Mesendoderm (in vitro differentiated cells): ENCODE data around the gene TUBD1. TPM values are rescaled to one million over a fixed set of nuclear protein-coding genes. Genes with fewer than 3 reads are reported as not detected.
"Not testable (repeated sequence)": the region's sequence is repeated elsewhere in the genome, so short reads cannot be mapped to it uniquely, and the experiment has no call there.

ENCODE experiments used
- DNase-seq: peaks from one replicate; pipeline ENCODE4 v3.0.0; 2013
- H2AK5ac ChIP-seq: 2 replicates; pipeline ENCODE4 v1.6.1; 2013; ENCODE audit warnings: low read length, inconsistent platforms
- H2BK120ac ChIP-seq: 2 replicates; pipeline ENCODE4 v1.6.1; 2013; ENCODE audit warnings: low read depth, mild to moderate bottlenecking, low read length, moderate library complexity, mixed read lengths
- H2BK15ac ChIP-seq: replicated peaks from 2 replicates; pipeline ENCODE4 v1.6.1; 2013; ENCODE audit warnings: low read depth, mild to moderate bottlenecking, moderate library complexity
- H2BK5ac ChIP-seq: 2 replicates; pipeline ENCODE4 v1.6.1; 2013; ENCODE audit warnings: low read length, inconsistent platforms
- H3K18ac ChIP-seq: 2 replicates; pipeline ENCODE4 v1.6.1; 2013; ENCODE audit warnings: mild to moderate bottlenecking, low read length, mixed read lengths
- H3K23ac ChIP-seq: one replicate; pipeline ENCODE4 v1.6.1; 2013; ENCODE audit warnings: low read length
- H3K27ac ChIP-seq: 2 replicates; pipeline ENCODE4 v1.5.1; 2013; ENCODE audit warnings: low read depth, mild to moderate bottlenecking, inconsistent platforms, low read length, moderate library complexity
- H3K27me3 ChIP-seq: 2 replicates; pipeline ENCODE4 v1.6.1; 2013; ENCODE audit warnings: low read length, control low read depth, mild to moderate bottlenecking, inconsistent platforms; ENCODE audit not compliant: insufficient read depth, poor library complexity
- H3K36me3 ChIP-seq: 2 replicates; pipeline ENCODE4 v1.6.1; 2013; ENCODE audit warnings: low read length, inconsistent platforms; ENCODE audit not compliant: control insufficient read depth, insufficient read depth
- H3K4ac ChIP-seq: one replicate; pipeline ENCODE4 v1.6.1; 2013; ENCODE audit warnings: low read depth, mild to moderate bottlenecking, low read length, moderate library complexity
- H3K4me1 ChIP-seq: 2 replicates; pipeline ENCODE4 v1.6.1; 2013; ENCODE audit warnings: low read depth, low read length, inconsistent platforms; ENCODE audit not compliant: control insufficient read depth
- H3K4me2 ChIP-seq: 2 replicates; pipeline ENCODE4 v1.6.1; 2013; ENCODE audit warnings: low read length
- H3K4me3 ChIP-seq: 2 replicates; pipeline ENCODE4 v1.5.1; 2013; ENCODE audit warnings: mild to moderate bottlenecking, low read length
- H3K56ac ChIP-seq: one replicate; pipeline ENCODE4 v1.6.1; 2013; ENCODE audit warnings: low read length
- H3K79me1 ChIP-seq: 2 replicates; pipeline ENCODE4 v1.6.1; 2013; ENCODE audit warnings: low read length, inconsistent platforms
- H3K79me2 ChIP-seq: 2 replicates; pipeline ENCODE4 v1.6.1; 2013; ENCODE audit warnings: mild to moderate bottlenecking, low read length; ENCODE audit not compliant: control insufficient read depth, insufficient read depth
- H3K9ac ChIP-seq: 2 replicates; pipeline ENCODE4 v1.6.1; 2013; ENCODE audit warnings: low read length, inconsistent platforms
- H4K5ac ChIP-seq: one replicate; pipeline ENCODE4 v1.6.1; 2013; ENCODE audit warnings: low read length
- H4K8ac ChIP-seq: one replicate; pipeline ENCODE4 v1.6.1; 2013; ENCODE audit warnings: low read depth, mild to moderate bottlenecking, control low read depth, low read length, moderate library complexity
- WGBS: extraction: QIAGEN DNeasy Blood & Tissue Kit; methylation state at CpG from one replicate; pipeline ENCODE4 v1.1.7; 2013; ENCODE audit warnings: low lambda C conversion rate, missing lambda C conversion rate; ENCODE audit not compliant: insufficient coverage; ENCODE audit errors: extremely low coverage; 5-methylcytosine and 5-hydroxymethylcytosine counted together
- polyA plus RNA-seq, 2 experiments: library from polyadenylated mRNA; stranded (reverse); fragments of 200-250 nt; gene quantifications; one replicate each; pipeline ENCODE4 v1.2.3, GENCODE V29; 2013

Gene TUBD1, protein sequence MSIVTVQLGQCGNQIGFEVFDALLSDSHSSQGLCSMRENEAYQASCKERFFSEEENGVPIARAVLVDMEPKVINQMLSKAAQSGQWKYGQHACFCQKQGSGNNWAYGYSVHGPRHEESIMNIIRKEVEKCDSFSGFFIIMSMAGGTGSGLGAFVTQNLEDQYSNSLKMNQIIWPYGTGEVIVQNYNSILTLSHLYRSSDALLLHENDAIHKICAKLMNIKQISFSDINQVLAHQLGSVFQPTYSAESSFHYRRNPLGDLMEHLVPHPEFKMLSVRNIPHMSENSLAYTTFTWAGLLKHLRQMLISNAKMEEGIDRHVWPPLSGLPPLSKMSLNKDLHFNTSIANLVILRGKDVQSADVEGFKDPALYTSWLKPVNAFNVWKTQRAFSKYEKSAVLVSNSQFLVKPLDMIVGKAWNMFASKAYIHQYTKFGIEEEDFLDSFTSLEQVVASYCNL
- polyA plus RNA-seq (2013, experiment 1 of 2) = 14.9 TPM
- 15.1 TPM for polyA plus RNA-seq (2013, experiment 2 of 2)

DNA sequence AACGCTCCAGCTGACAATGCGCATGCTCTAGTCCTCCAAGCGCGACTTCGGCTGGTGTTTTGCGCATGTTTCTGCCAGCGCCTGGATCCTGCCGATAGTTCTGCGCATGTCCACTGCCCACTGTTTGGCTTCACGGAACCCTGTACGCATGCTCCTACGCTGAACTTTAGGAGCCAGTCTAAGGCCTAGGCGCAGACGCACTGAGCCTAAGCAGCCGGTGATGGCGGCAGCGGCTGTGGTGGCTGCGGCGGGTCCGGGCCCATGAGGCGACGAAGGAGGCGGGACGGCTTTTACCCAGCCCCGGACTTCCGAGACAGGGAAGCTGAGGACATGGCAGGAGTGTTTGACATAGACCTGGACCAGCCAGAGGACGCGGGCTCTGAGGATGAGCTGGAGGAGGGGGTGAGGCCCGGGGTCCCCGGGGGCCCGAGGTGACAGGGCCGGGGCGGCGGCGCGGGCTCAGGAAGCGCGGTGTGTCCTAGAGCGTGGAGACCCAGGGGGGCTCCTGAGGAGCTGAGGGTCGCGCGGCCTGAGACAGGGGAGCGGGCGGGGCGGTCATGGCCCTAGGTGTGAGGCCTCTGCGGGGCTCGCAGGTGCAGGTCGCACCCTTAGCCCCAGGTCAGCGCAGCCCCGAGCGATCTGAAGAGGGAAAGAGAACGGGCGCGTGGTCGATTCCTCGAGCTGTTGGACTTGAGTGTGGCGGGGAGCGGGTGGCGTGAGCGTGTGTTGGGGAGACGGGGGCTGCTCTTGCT lies at the start of gene TUBD1, which contains the start of gene RPS6KB1:
Gene TUBD1, minus strand, starts transcription at position 20 of the 752 bp plus-strand sequence. CDS start 1,941 bp downstream, outside the sequence.
Gene RPS6KB1, plus strand, starts transcription at position 198 of the 752 bp plus-strand sequence. Its CDS starts 64 bp downstream, at position 262.
- H2AK5ac ChIP-seq = no peak within 1 kb of the TSS
- H3K79me1 ChIP-seq = peaks cover 3% of the 10 kb centered on the region
- peaks cover 3% of the 10 kb centered on the region for H3K36me3 ChIP-seq
- H3K27ac ChIP-seq = no peak within 1 kb of the TSS
- peak within 1 kb of the TSS; percentile 18 for H3K18ac ChIP-seq
- no peak within 1 kb of the TSS for H2BK120ac ChIP-seq
- peak within 1 kb of the TSS; percentile 97 for H3K56ac ChIP-seq
- peak within 1 kb of the TSS; percentile 85 for H3K4me2 ChIP-seq
- peak within 1 kb of the TSS; percentile 37 for H3K4ac ChIP-seq
- peak within 1 kb of the TSS; percentile 83 for H4K8ac ChIP-seq
- peak within 1 kb of the TSS; percentile 86 for H3K9ac ChIP-seq
- H2BK5ac ChIP-seq = no peak within 1 kb of the TSS
- H3K4me1 ChIP-seq = no peaks in the 10 kb centered on the region
- H2BK15ac ChIP-seq = no peak within 1 kb of the TSS
- peaks cover 14% of the 10 kb centered on the region for H3K79me2 ChIP-seq
- DNase-seq = peak; percentile 99
- peak within 1 kb of the TSS; percentile 85 for H3K23ac ChIP-seq
- no CpG with 5 or more reads among the region's 61 CpGs for WGBS
- peak within 1 kb of the TSS; percentile 92 for H3K4me3 ChIP-seq
- no peaks in the 10 kb centered on the region for H3K27me3 ChIP-seq
- H4K5ac ChIP-seq = no peak within 1 kb of the TSS

DNA sequence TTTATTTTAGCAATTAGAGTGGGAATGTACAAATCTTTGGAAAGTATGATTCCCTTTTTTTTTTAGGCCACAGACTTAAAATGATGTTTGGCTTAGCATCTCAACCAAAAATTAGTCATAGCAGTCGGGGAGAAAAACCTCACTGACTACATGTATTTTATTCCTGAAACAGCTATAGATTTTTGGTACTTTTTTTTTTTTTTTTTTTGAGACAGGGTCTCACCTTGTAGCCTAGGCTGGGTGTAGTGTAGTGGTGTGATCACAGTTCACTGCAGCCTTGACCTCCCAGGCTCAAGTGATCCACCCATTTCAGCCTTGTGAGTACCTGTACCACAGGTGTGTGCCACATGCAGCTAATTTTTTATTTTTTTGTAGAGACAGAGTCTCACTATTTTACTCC lies 48.4 kb upstream of the TUBD1 start:
- Histone ChIP-seq H2BK5ac (no peak overlapping the region), H3K79me1 (no peaks in the 10 kb centered on the region), H3K27ac (no peak overlapping the region), H3K4ac (no peak overlapping the region), H4K5ac (no peak overlapping the region), H3K9ac (no peak overlapping the region), H3K79me2 (no peaks in the 10 kb centered on the region), H2BK120ac (no peak overlapping the region), H4K8ac (no peak overlapping the region), H3K4me2 (no peak overlapping the region), H3K18ac (no peak overlapping the region), H2BK15ac (no peak overlapping the region), H3K56ac (no peak overlapping the region), H3K4me3 (no peak overlapping the region), H3K27me3 (no peaks in the 10 kb centered on the region), H3K4me1 (no peaks in the 10 kb centered on the region), H2AK5ac (no peak overlapping the region), H3K36me3 (peaks cover 2% of the 10 kb centered on the region), H3K23ac (no peak overlapping the region)
- no peak for DNase-seq
- no CpG with 5 or more reads among the region's 1 CpG for WGBS

DNA sequence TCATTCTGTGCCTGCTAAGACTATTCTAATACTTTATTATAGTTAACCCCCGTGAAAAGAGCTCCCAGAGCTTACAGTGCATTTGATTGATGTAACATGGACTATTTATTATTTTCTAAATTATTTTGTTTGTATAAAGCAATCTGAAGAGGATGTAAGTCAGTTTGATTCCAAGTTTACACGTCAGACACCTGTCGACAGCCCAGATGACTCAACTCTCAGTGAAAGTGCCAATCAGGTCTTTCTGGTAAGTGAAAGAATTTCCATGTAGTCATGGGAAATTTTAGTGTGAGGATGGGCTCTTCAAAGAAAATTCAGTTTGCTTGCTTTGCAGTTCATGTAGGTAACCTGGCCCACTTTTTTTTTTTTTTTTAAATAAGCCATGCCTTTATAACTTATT lies 48.0 kb upstream of the TUBD1 start:
- DNase-seq, H2BK15ac ChIP-seq, H3K4me3 ChIP-seq, H3K23ac ChIP-seq, H3K79me2 ChIP-seq, H3K36me3 ChIP-seq, H2AK5ac ChIP-seq, H3K79me1 ChIP-seq, H3K27ac ChIP-seq, H3K4me2 ChIP-seq, H3K56ac ChIP-seq, H2BK5ac ChIP-seq, H4K8ac ChIP-seq, H2BK120ac ChIP-seq, H4K5ac ChIP-seq, H3K4me1 ChIP-seq, H3K18ac ChIP-seq, H3K4ac ChIP-seq, H3K27me3 ChIP-seq, H3K9ac ChIP-seq: not testable (repeated sequence)
- WGBS = no CpG with 5 or more reads among the region's 3 CpGs

DNA sequence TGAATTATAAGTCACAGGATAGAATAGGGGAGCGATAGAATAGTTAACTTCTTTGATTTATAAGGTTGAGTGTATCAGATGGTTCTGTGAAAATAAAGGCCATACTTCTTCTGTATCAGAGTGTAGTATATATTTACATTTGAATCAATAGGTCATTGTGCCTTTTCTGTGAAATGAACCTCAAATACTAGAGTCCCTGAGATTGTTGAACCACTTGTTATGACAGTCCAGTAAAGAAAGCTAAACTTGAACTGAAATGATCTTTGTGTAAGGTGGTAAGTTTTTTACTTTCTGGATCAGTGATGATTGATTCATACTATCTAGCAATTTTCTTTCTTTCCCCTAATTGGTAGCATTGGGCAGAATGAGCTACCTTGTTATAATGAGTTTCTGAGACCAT lies 40.6 kb upstream of the TUBD1 start:
- not testable (repeated sequence) for DNase-seq, H2BK120ac ChIP-seq
- WGBS = no CpG with 5 or more reads among the region's 1 CpG

DNA sequence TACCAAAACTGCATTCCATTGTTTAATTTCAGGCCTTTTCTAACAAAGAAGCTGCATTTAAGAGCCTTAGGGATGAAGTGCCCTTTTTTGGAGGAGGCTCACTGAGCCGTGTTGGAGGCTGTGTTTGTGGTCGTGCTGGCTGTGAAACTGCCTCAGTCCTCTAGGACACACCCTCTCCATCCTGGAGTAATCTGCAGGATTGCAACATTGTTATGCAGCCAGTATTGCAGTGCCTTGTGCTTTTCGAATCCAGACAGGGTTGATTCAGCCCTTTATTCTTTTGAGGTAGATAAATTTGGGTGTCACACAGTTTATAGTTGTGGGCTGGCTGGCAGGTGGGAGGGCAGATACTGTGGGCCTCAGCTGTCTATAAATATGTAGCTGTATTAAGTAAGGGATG lies 38.0 kb upstream of the TUBD1 start:
- H3K4me3 ChIP-seq, H3K9ac ChIP-seq, H2BK15ac ChIP-seq, H2AK5ac ChIP-seq, H3K23ac ChIP-seq, DNase-seq, H3K4me2 ChIP-seq, H3K27me3 ChIP-seq, H3K79me1 ChIP-seq, H3K27ac ChIP-seq, H3K36me3 ChIP-seq, H3K18ac ChIP-seq, H3K4ac ChIP-seq, H3K79me2 ChIP-seq, H2BK5ac ChIP-seq, H3K56ac ChIP-seq, H4K5ac ChIP-seq, H3K4me1 ChIP-seq, H4K8ac ChIP-seq, H2BK120ac ChIP-seq: not testable (repeated sequence)
- no CpG with 5 or more reads among the region's 3 CpGs for WGBS

More for the DNA sequence above, 40.6 kb upstream of the TUBD1 start:
- not testable (repeated sequence) for H3K4me2 ChIP-seq, H3K27me3 ChIP-seq, H3K56ac ChIP-seq, H3K9ac ChIP-seq, H3K36me3 ChIP-seq, H3K27ac ChIP-seq, H3K79me2 ChIP-seq, H4K5ac ChIP-seq, H4K8ac ChIP-seq, H2BK15ac ChIP-seq, H3K4me3 ChIP-seq, H2AK5ac ChIP-seq, H2BK5ac ChIP-seq, H3K4ac ChIP-seq, H3K23ac ChIP-seq, H3K18ac ChIP-seq, H3K4me1 ChIP-seq, H3K79me1 ChIP-seq
